Measurements from ENCODE around the gene SPRED2. TPM values are rescaled to one million over a fixed set of nuclear protein-coding genes. Genes with fewer than 3 reads are reported as not detected.

The SPRED2 gene
- total RNA-seq, 2 experiments from 2014 or later: 5.9 to 6.7 TPM

DNA sequence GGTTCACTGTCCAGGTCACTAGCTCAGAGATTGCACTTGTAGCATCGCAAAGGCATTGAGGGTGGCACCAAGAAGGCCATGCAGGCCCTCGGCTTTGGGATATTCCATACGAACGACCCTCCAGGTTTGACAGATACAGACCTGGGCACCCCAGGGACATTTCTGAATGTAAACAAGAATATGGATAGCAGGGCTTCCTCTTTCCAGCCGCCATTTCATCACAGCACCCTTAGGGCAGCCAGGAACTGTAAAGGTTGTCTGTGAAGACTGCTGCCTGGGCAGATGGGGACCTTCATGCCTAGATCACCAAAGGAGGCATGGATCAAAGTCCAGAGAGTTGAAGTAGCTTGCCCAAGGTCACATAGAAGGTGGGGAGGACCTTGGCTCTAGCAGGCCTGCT is 134.3 kb downstream of the SPRED2 start:
- no peak overlapping the region for H3K4me3 Mint-ChIP-seq
- DNase-seq (no peak), ATAC-seq (no peak)
- ChIA-PET CTCF (interaction anchor here (0.8 kb wide), 1 partner anchor 15 kb away, joined by 3 read pairs; no protein-coding TSS in a partner anchor), POLR2A (interaction anchor here (1.0 kb wide), 1 partner anchor 68 kb away, joined by 3 read pairs; no protein-coding TSS in a partner anchor)
- peaks cover 43% of the 10 kb centered on the region for H3K4me1 Mint-ChIP-seq (ENCODE audit: low read depth)
- H3K9me3 Mint-ChIP-seq: no peaks in the 10 kb centered on the region
- H3K27me3 Mint-ChIP-seq: peaks cover 13% of the 10 kb centered on the region
- TF ChIP-seq, protein P1, sequence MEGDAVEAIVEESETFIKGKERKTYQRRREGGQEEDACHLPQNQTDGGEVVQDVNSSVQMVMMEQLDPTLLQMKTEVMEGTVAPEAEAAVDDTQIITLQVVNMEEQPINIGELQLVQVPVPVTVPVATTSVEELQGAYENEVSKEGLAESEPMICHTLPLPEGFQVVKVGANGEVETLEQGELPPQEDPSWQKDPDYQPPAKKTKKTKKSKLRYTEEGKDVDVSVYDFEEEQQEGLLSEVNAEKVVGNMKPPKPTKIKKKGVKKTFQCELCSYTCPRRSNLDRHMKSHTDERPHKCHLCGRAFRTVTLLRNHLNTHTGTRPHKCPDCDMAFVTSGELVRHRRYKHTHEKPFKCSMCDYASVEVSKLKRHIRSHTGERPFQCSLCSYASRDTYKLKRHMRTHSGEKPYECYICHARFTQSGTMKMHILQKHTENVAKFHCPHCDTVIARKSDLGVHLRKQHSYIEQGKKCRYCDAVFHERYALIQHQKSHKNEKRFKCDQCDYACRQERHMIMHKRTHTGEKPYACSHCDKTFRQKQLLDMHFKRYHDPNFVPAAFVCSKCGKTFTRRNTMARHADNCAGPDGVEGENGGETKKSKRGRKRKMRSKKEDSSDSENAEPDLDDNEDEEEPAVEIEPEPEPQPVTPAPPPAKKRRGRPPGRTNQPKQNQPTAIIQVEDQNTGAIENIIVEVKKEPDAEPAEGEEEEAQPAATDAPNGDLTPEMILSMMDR (IDR thresholded peaks at IDR 0.05): no peak
- intact Hi-C loops (cut with micrococcal nuclease): no loop called here
- H3K36me3 Mint-ChIP-seq (ENCODE audit: low read depth): no peaks in the 10 kb centered on the region
- H3K27ac Mint-ChIP-seq: no peak overlapping the region

- Mint-ChIP-seq H3K4me1 (ENCODE audit: low read depth) (peaks cover 39% of the 10 kb centered on the region), H3K36me3 (ENCODE audit: low read depth) (no peaks in the 10 kb centered on the region), H3K27ac (no peak overlapping the region), H3K27me3 (peaks cover 11% of the 10 kb centered on the region), H3K9me3 (no peaks in the 10 kb centered on the region), H3K4me3 (no peak overlapping the region)
- ATAC-seq: no peak
- CTCF ChIA-PET: interaction anchor here (0.8 to 1.1 kb wide), 2 partner anchors 15 kb away, joined by 3 to 5 read pairs; no protein-coding TSS in a partner anchor
- no peak for DNase-seq
- intact Hi-C loops (cut with micrococcal nuclease): no loop called here
- POLR2A ChIA-PET: interaction anchor here (1.0 kb wide), 1 partner anchor 67 kb away, joined by 3 read pairs; no protein-coding TSS in a partner anchor
- TF ChIP-seq, protein P1 (IDR thresholded peaks at IDR 0.05): no peak
Observed at GRCh38 chr2:65297544-65297943, 134.9 kb downstream of the SPRED2 start.

DNA sequence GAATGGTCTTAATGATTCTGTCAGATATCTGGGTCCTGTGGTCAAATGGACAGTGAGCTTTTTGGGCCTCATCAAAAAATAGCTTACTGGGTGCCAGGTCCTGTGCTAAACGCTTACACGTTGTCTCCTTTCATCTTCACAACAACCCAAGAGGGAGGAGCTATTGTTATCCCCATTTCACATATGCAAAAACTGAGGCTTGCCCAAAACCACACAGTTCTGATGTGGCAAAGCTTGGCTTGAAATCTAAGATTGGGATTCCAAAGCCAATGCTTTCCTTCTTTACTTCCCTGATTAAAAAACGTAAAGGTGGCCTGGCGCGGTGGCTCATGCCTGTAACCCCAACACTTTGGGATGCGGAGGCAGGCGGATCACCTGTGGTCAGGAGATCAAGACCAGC is 135.4 kb downstream of the SPRED2 start:
- Mint-ChIP-seq H3K36me3 (ENCODE audit: low read depth) (no peaks in the 10 kb centered on the region), H3K27me3 (peaks cover 6% of the 10 kb centered on the region), H3K4me1 (ENCODE audit: low read depth) (peaks cover 33% of the 10 kb centered on the region), H3K4me3 (no peak overlapping the region), H3K9me3 (no peaks in the 10 kb centered on the region), H3K27ac (no peak overlapping the region)
- TF ChIP-seq, protein P1 (IDR thresholded peaks at IDR 0.05): no peak
- POLR2A ChIA-PET: interaction anchor here (1.0 kb wide), 1 partner anchor 67 kb away, joined by 3 read pairs; no protein-coding TSS in a partner anchor
- DNase-seq (no peak), ATAC-seq (no peak)
- intact Hi-C loops (cut with micrococcal nuclease): no loop called here
- CTCF ChIA-PET: interaction anchor here (1.0 to 1.2 kb wide), 3 partner anchors 14 to 111 kb away, joined by 3 to 5 read pairs (median 3); no protein-coding TSS in a partner anchor

DNA sequence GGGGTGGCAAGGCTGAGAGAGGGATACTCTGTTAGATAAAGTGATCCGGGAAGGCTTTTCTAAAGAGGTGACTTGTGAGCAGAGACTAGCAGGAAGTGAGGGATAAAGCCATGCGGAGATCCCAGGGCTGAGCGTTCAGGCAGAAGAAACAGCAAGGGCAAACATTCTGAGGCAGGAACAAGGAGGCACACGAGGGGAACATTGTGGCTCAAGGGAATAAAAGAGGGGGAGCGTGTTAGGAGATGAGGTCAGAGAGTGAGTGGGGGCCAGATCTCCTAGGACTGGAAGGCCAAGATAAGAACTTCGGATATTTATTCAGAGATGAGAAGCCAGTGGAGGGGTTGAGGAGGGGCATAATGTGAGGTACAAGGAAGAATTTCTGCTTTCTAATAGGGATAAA is 137.7 kb downstream of the SPRED2 start:
- Mint-ChIP-seq H3K4me1 (ENCODE audit: low read depth) (peaks cover 10% of the 10 kb centered on the region), H3K36me3 (ENCODE audit: low read depth) (no peaks in the 10 kb centered on the region), H3K9me3 (no peaks in the 10 kb centered on the region), H3K27ac (no peak overlapping the region), H3K27me3 (peaks cover 4% of the 10 kb centered on the region), H3K4me3 (no peak overlapping the region)
- DNase-seq: no peak
- ATAC-seq: no peak
- ChIA-PET CTCF (no interaction called here), POLR2A (no interaction called here)
- TF ChIP-seq, protein P1 (IDR thresholded peaks at IDR 0.05): no peak
- intact Hi-C loops (cut with micrococcal nuclease): no loop called here

DNA sequence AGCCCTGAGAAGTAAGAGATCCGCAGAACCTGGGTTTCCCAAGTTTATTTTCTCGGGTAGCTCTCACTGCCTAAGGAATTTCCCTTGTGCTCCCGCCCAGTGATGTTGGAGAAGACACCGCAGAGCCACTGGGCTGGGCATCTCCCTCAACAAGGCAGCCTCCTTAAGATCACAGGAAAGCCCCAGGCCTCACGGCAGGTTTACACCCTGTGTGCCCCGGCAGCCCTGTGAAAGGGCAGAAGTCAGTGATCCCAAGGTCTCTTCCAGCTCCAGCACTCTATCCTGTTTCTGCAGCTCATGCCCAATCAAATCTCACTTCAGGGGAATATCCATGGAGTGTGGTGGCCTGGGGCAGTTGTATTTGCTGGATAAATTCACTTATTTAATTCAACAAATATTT is 138.3 kb downstream of the SPRED2 start:
- TF ChIP-seq, protein P1 (IDR thresholded peaks at IDR 0.05): no peak
- Mint-ChIP-seq H3K4me1 (ENCODE audit: low read depth) (peaks cover 4% of the 10 kb centered on the region), H3K27ac (no peak overlapping the region), H3K36me3 (ENCODE audit: low read depth) (no peaks in the 10 kb centered on the region), H3K4me3 (no peak overlapping the region), H3K27me3 (peaks cover 4% of the 10 kb centered on the region), H3K9me3 (no peaks in the 10 kb centered on the region)
- intact Hi-C loops (cut with micrococcal nuclease): no loop called here
- DNase-seq (no peak), ATAC-seq (no peak)
- POLR2A ChIA-PET: no interaction called here
- CTCF ChIA-PET: interaction anchor here (0.9 kb wide), 1 partner anchor 17 kb away, joined by 3 read pairs; no protein-coding TSS in a partner anchor

Data from activated CD8-positive, alpha-beta T cell treated with anti-CD3 and anti-CD28 coated beads for 36 hours (primary cell).